ENCODE results near the gene CPNE5. TPM values are rescaled to one million over a fixed set of nuclear protein-coding genes. Genes with fewer than 3 reads are reported as not detected.
A peak's percentile ranks its signal among the peaks of the same experiment; 100 is the strongest.

CPNE5 gene
- total RNA-seq, 4 donors from 2014 or later = 0.39 to 3.0 (median 1.4) TPM

DNA sequence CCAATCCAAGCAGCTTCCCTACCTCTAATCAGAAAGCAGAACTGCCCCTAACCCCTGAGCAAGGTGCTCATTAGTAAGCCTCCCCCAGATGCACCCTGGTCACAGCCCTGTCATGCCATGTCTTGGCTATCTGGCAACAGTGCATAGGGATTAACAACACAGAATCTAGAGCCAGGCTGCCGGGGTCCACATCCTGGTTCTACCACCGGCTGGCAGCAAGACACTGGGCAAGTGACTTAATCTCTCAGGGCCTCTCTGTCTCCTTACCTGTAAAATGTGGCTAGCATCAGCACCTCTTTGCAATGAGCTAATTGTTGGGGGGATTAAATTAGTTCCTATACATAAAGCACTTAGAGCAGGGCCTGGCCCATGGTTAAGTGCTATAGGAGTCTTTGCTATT, 68.1 kb downstream of the CPNE5 start:
- no peaks in the 10 kb centered on the region for H3K36me3 ChIP-seq
- no peak overlapping the region for H3K27ac ChIP-seq
- no peak overlapping the region for H3K4me3 ChIP-seq
- 89 to 93% methylated on average over 2 of the region's 2 CpGs for WGBS, 2 donors
- TF ChIP-seq, protein P1, sequence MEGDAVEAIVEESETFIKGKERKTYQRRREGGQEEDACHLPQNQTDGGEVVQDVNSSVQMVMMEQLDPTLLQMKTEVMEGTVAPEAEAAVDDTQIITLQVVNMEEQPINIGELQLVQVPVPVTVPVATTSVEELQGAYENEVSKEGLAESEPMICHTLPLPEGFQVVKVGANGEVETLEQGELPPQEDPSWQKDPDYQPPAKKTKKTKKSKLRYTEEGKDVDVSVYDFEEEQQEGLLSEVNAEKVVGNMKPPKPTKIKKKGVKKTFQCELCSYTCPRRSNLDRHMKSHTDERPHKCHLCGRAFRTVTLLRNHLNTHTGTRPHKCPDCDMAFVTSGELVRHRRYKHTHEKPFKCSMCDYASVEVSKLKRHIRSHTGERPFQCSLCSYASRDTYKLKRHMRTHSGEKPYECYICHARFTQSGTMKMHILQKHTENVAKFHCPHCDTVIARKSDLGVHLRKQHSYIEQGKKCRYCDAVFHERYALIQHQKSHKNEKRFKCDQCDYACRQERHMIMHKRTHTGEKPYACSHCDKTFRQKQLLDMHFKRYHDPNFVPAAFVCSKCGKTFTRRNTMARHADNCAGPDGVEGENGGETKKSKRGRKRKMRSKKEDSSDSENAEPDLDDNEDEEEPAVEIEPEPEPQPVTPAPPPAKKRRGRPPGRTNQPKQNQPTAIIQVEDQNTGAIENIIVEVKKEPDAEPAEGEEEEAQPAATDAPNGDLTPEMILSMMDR (IDR thresholded peaks at IDR 0.05) = no peak
- no peak for TF ChIP-seq POLR2A (IDR thresholded peaks at IDR 0.05)
- TF ChIP-seq EP300 (IDR thresholded peaks at IDR 0.05) = no peak
- H3K9me3 ChIP-seq = no peaks in the 10 kb centered on the region
- peaks cover 0 to 20% (median 5%) of the 10 kb centered on the region in 4 donors for H3K4me1 ChIP-seq
- H3K27me3 ChIP-seq = peaks cover 0 to under 1% of the 10 kb centered on the region in 2 donors
- DNase-seq (ENCODE audit: low spot score in 2 of 2) = no peak

DNA sequence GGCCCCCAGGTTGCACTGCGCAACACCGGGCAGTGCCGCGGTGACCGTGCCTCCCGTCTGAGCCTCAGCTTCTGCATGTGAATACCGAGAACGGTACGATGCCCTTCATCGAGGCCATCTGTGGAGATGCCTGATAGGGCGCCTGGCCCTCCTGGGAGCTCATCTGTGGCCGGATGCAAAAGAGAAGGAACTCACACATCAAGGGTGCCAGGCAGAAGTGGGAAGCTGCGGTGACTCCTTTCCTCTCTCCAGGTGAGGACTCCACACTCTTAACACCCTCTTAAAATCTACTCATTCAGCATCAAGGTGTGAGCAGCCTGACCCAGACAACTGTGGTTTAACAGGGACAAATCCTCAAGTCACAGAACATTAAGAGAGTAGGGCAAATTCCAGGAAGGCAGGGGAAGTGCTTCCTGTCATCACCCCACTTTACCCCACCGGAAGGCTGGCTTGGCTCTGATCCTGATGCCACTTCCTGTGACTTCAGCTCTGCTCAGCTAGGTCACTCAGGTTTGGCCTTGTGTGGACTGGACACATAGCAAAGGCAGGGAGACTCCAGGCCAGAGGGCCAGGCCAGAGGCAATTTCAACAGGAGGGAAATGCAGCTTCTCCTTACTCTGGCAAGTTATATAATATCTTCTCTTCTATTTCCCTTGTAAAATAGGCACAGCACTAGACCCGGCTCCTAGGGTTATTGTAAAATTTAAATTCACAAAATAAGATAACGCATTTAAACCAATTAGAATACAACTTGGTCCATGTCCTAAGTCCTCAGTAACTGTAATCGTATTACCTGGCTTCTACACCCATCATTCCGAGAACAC, 69.4 kb downstream of the CPNE5 start:
- WGBS, 2 donors = 74 to 81% methylated on average over 17 to 18 of the region's 18 CpGs
- no peak for TF ChIP-seq EP300 (IDR thresholded peaks at IDR 0.05)
- TF ChIP-seq POLR2A (IDR thresholded peaks at IDR 0.05) = no peak
- TF ChIP-seq, protein P1 (IDR thresholded peaks at IDR 0.05) = no peak

DNA sequence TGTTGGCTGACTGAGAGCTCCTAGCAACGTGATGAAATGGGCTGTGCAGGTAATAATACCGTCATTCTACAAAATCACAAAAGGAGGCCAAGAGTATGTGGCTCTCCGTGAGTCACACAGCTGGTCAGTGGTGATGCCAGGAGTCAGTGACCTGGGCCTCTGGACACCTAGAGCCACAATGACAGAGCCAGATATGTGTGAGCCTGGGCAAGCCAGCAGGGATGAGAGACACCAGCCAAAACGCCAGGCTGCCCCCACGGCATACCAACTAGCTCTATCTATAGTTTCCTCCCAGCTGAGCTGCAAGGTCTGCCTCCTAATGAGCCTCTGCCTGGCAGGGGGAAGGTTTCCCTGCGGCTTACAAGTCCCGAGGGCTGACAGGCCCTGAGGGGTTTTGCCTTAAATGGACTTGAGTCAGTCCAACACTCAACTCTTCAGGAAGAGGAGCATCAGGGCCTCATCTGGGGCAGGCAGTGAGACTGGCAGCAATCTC, 70.0 kb downstream of the CPNE5 start:
- Histone ChIP-seq H3K27ac (no peak overlapping the region), H3K4me1 (peaks cover 0 to 30% (median 6%) of the 10 kb centered on the region in 4 donors), H3K4me3 (no peak overlapping the region), H3K9me3 (no peaks in the 10 kb centered on the region), H3K36me3 (no peaks in the 10 kb centered on the region), H3K27me3 (no peaks in the 10 kb centered on the region)
- TF ChIP-seq, protein P1 (IDR thresholded peaks at IDR 0.05) = no peak
- TF ChIP-seq POLR2A (IDR thresholded peaks at IDR 0.05) = no peak
- TF ChIP-seq EP300 (IDR thresholded peaks at IDR 0.05) = no peak
- 59 to 68% methylated on average over 7 of the region's 7 CpGs for WGBS, 2 donors
- no peak for DNase-seq (ENCODE audit: low spot score in 2 of 2)

More for the DNA sequence above, 69.4 kb downstream of the CPNE5 start:
- no peak overlapping the region for H3K27ac ChIP-seq
- no peaks in the 10 kb centered on the region for H3K9me3 ChIP-seq
- H3K4me1 ChIP-seq = peaks cover 0 to 30% (median 6%) of the 10 kb centered on the region in 4 donors
- H3K4me3 ChIP-seq = no peak overlapping the region
- no peaks in the 10 kb centered on the region for H3K36me3 ChIP-seq
- H3K27me3 ChIP-seq = no peaks in the 10 kb centered on the region
- no peak for DNase-seq (ENCODE audit: low spot score in 2 of 2)

DNA sequence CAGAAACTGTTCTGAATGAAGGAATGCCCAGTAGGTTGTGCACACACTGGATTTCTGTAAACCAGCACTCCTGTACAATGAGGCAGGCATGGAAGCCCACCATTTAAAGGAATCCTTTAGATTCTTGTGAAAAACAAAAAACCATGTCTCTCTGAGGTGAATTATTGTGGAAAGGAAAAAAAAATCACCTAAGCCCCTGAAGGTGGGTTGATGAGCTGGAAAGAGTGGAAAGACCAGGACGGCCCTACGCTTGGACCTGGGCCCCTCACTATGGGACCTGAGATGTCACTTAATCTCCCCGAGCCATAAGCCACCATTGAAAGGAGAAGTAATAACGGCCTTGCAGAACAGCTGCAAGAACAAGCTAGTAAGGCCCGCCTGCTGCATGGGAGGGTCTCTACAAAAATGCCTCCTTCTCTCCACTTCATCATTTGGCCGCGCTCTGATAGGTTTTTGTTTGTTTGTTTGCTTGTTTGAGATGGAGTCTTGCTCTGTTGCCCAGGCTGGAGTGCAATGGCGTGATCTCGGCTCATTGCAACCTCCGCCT, 72.8 kb downstream of the CPNE5 start:
- 84 to 87% methylated on average over 10 of the region's 10 CpGs for WGBS, 2 donors
- H3K4me3 ChIP-seq = no peak overlapping the region
- no peaks in the 10 kb centered on the region for H3K27me3 ChIP-seq
- peaks cover 0 to 30% (median 6%) of the 10 kb centered on the region in 4 donors for H3K4me1 ChIP-seq
- no peaks in the 10 kb centered on the region for H3K36me3 ChIP-seq
- no peak overlapping the region for H3K27ac ChIP-seq
- DNase-seq (ENCODE audit: low spot score in 2 of 2) = no peak
- no peaks in the 10 kb centered on the region for H3K9me3 ChIP-seq
- TF ChIP-seq, protein P1 (IDR thresholded peaks at IDR 0.05) = peak in 1 of 5 experiments; percentile 4
- no peak for TF ChIP-seq EP300 (IDR thresholded peaks at IDR 0.05)
